ENCODE data around the gene BRSK2. TPM values are rescaled to one million over a fixed set of nuclear protein-coding genes. Genes with fewer than 3 reads are reported as not detected.
A peak's percentile ranks its signal among the peaks of the same experiment; 100 is the strongest.

Gene BRSK2
- total and polyA plus RNA-seq, 2 of the 4 experiments (the other 2 are of a cell fraction), result 0.18 to 0.62 TPM

DNA sequence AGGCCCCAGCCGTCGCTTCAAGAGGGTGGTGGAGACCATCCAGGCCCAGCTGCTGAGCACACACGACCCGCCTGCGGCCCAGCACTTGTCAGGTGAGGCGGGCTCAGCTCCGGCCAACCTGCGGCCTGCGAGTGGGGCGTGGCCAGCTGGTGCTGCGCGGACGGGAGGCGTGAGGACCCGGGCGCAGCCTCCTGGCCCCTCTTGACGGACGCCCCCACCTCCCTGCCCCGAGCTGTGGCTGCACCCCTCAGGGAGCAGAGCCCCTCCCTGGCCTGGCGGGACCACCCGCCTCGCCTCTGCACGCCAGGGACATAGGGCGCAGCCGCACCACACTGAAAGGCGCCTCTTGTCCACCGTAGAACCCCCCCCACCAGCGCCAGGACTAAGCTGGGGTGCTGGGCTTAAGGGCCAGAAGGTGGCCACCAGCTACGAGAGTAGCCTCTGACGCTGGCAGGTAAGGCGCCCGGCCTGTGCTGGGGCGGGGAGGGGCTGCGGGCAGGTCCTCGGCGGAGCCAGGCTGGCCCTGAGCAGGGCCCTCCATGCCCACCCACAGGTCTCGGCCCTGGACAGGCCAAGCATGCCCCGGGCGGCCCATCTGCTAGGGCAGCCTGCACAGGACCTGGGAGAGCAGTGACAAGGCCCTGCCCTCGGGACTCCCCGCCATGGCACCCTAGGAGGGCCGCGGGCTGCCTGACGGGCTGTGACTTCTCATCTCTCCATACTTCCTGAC lies 67.0 kb downstream of the BRSK2 start:
- H2BK20ac ChIP-seq (ENCODE audit: low read depth, low read length), result no peak overlapping the region
- no peak overlapping the region for H3K27ac ChIP-seq (ENCODE audit: insufficient read depth, low read length)
- H4K20me1 ChIP-seq (ENCODE audit: insufficient read depth, low read length), result no peaks in the 10 kb centered on the region; the same call in none of the 2 replicates
- H3K36me3 ChIP-seq (ENCODE audit: control insufficient read depth, insufficient read depth, low read length), result no peaks in the 10 kb centered on the region
- CTCF ChIA-PET, result no interaction called here
- no peak overlapping the region for H3K4me3 ChIP-seq (ENCODE audit: insufficient read depth, low read depth, low read length)
- no peak overlapping the region for H2BK120ac ChIP-seq (ENCODE audit: low read depth, low read length)
- no peak overlapping the region for H3K9ac ChIP-seq (ENCODE audit: low read depth, low read length)
- dilution Hi-C loops (cut with HindIII; ENCODE audit: low sequenced_read_pairs, unreplicated experiment), result no loop called here
- H4K5ac ChIP-seq (ENCODE audit: low read depth, low read length), result no peak overlapping the region
- intact Hi-C loops (cut with micrococcal nuclease), result no loop called here
- H3K9me1 ChIP-seq (ENCODE audit: insufficient read depth, low read length), result no peaks in the 10 kb centered on the region
- H3K18ac ChIP-seq (ENCODE audit: low read depth, low read length), result no peak overlapping the region
- H2AK9ac ChIP-seq (replicated peaks; ENCODE audit: low read depth, low read length, poor library complexity), result peak overlapping the region; percentile 16
- in situ Hi-C loops (cut with MboI; ENCODE audit: low sequenced_read_pairs), result no loop called here
- no peak overlapping the region for H4K8ac ChIP-seq (ENCODE audit: low read depth in 2 of 2, low read length in 2 of 2)
- no peak overlapping the region for H3K4me2 ChIP-seq (ENCODE audit: low read depth, low read length)
- peaks cover 2% of the 10 kb centered on the region; the same call in 1 of the 2 replicates for H3K27me3 ChIP-seq (ENCODE audit: control insufficient read depth, insufficient read depth, low read length)
- WGBS, 2 experiments (ENCODE audit: extremely low coverage in 2 of 2, insufficient read length in 1 of 2), result 87% methylated on average over 24 of the region's 44 CpGs; no CpG with 5 or more reads in 1 of the 2 experiments
- TF ChIP-seq BHLHE40 (IDR thresholded peaks at IDR 0.05; ENCODE audit: low read depth, low read length) (no peak), CTCF (conservative IDR thresholded peaks at IDR 0.05; ENCODE audit: low read depth, low read length) (no peak), RCOR1 (IDR thresholded peaks at IDR 0.05; ENCODE audit: insufficient replicate concordance, low read length) (no peak), ELK1 (IDR thresholded peaks at IDR 0.05; ENCODE audit: borderline replicate concordance, low read depth, low read length) (no peak), FOS (IDR thresholded peaks at IDR 0.05; ENCODE audit: low read depth, low read length) (no peak), MXI1 (IDR thresholded peaks at IDR 0.05; ENCODE audit: borderline replicate concordance, low read depth, low read length) (no peak), USF2 (IDR thresholded peaks at IDR 0.05; ENCODE audit: low read depth, low read length) (no peak), NFE2L2 (IDR thresholded peaks at IDR 0.05; ENCODE audit: low read depth, low read length) (no peak), CEBPB (IDR thresholded peaks at IDR 0.05; ENCODE audit: low read depth, low read length) (no peak)
- POLR2A ChIA-PET (ENCODE audit: unreplicated experiment), result no interaction called here
- H3K14ac ChIP-seq (replicated peaks; ENCODE audit: low read depth, low read length), result no peak overlapping the region
- no peaks in the 10 kb centered on the region for H3K79me1 ChIP-seq (ENCODE audit: low read depth in 1 of 2, low read length in 2 of 2)
- ATAC-seq (ENCODE audit: low read depth) (no peak), DNase-seq (no peak)
- no peak overlapping the region for H3K4ac ChIP-seq (ENCODE audit: low read depth, low read length)
- no peak overlapping the region for H3K23ac ChIP-seq (ENCODE audit: low read depth, low read length)
- no peak overlapping the region for H2BK15ac ChIP-seq (ENCODE audit: low read depth, low read length)
- no TSS peak for BruUV-seq (replicated peaks)
- no peak overlapping the region for H2AK5ac ChIP-seq (ENCODE audit: low read depth, low read length)
- no peak overlapping the region for H2BK5ac ChIP-seq (ENCODE audit: low read depth, low read length, poor library complexity, severe bottlenecking)
- no peak overlapping the region for H3K56ac ChIP-seq (ENCODE audit: extremely low read depth, insufficient read depth, low read length)
- H3K4me1 ChIP-seq (ENCODE audit: control insufficient read depth, insufficient read depth, low read length), result peaks cover 13% of the 10 kb centered on the region; the same call in 1 of the 2 replicates
- no peak overlapping the region for H4K91ac ChIP-seq (ENCODE audit: insufficient read depth, low read depth, low read length)
- H2AFZ ChIP-seq (replicated peaks; ENCODE audit: low read length, poor library complexity), result no peak overlapping the region
- no peaks in the 10 kb centered on the region for H3K9me3 ChIP-seq (ENCODE audit: control insufficient read depth, insufficient read depth, low read length)

All from IMR-90 (cell line).